Measurements from ENCODE around the gene SMARCD1. TPM values are rescaled to one million over a fixed set of nuclear protein-coding genes. Genes with fewer than 3 reads are reported as not detected.

SMARCD1 gene
- total and polyA plus RNA-seq, 4 donors = 4.6 to 24.4 (median 15.3) TPM

DNA sequence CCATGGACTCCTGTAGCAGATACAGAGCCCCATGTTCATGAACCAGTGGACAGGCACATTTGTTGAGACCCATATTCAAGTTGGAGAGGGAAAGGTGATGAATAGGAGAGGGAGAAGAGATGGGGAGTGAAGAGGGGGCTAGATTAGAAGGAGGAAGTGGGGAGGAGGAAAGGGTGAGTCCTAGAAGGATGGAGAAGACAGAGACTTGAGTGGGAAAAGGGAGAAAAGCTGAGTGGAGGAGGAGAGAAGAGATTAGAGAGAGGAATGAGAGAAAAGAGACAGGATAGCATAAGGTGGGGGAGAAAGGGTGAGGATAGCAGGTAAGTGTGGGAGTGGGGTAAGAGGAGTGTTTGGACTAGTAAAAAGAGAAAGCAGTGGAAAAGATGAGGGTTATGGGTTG, 32.6 kb upstream of the SMARCD1 start:
- H3K27ac ChIP-seq (ENCODE audit: low read depth in 1 of 2, low read length in 2 of 2) = no peak overlapping the region
- no peak overlapping the region for H3K9ac ChIP-seq (ENCODE audit: low read depth in 1 of 2, low read length in 2 of 2)
- TF ChIP-seq NR2F2 (IDR thresholded peaks at IDR 0.05) (no peak), JUND (IDR thresholded peaks at IDR 0.05) (no peak), RXRA (IDR thresholded peaks at IDR 0.05) (no peak), SP1 (IDR thresholded peaks at IDR 0.05) (no peak), GABPA (IDR thresholded peaks at IDR 0.05 in 1 of 2, conservative IDR thresholded peaks at IDR 0.05 in 1 of 2) (no peak), FOXA1 (IDR thresholded peaks at IDR 0.05) (no peak)
- TF ChIP-seq, protein P1, sequence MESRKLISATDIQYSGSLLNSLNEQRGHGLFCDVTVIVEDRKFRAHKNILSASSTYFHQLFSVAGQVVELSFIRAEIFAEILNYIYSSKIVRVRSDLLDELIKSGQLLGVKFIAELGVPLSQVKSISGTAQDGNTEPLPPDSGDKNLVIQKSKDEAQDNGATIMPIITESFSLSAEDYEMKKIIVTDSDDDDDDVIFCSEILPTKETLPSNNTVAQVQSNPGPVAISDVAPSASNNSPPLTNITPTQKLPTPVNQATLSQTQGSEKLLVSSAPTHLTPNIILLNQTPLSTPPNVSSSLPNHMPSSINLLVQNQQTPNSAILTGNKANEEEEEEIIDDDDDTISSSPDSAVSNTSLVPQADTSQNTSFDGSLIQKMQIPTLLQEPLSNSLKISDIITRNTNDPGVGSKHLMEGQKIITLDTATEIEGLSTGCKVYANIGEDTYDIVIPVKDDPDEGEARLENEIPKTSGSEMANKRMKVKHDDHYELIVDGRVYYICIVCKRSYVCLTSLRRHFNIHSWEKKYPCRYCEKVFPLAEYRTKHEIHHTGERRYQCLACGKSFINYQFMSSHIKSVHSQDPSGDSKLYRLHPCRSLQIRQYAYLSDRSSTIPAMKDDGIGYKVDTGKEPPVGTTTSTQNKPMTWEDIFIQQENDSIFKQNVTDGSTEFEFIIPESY (IDR thresholded peaks at IDR 0.05) = no peak
- TF ChIP-seq, protein P2, sequence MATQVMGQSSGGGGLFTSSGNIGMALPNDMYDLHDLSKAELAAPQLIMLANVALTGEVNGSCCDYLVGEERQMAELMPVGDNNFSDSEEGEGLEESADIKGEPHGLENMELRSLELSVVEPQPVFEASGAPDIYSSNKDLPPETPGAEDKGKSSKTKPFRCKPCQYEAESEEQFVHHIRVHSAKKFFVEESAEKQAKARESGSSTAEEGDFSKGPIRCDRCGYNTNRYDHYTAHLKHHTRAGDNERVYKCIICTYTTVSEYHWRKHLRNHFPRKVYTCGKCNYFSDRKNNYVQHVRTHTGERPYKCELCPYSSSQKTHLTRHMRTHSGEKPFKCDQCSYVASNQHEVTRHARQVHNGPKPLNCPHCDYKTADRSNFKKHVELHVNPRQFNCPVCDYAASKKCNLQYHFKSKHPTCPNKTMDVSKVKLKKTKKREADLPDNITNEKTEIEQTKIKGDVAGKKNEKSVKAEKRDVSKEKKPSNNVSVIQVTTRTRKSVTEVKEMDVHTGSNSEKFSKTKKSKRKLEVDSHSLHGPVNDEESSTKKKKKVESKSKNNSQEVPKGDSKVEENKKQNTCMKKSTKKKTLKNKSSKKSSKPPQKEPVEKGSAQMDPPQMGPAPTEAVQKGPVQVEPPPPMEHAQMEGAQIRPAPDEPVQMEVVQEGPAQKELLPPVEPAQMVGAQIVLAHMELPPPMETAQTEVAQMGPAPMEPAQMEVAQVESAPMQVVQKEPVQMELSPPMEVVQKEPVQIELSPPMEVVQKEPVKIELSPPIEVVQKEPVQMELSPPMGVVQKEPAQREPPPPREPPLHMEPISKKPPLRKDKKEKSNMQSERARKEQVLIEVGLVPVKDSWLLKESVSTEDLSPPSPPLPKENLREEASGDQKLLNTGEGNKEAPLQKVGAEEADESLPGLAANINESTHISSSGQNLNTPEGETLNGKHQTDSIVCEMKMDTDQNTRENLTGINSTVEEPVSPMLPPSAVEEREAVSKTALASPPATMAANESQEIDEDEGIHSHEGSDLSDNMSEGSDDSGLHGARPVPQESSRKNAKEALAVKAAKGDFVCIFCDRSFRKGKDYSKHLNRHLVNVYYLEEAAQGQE (IDR thresholded peaks at IDR 0.05) = no peak
- H3K36me3 ChIP-seq (ENCODE audit: control insufficient read depth in 4 of 4, insufficient read depth in 3 of 4, low read depth in 1 of 4, low read length in 3 of 4) = no peaks in the 10 kb centered on the region
- H3K4me1 ChIP-seq (ENCODE audit: control insufficient read depth in 4 of 4, insufficient read depth in 4 of 4, low read length in 3 of 4) = peaks cover 4 to 19% (median 11%) of the 10 kb centered on the region in 4 donors
- no peak for DNase-seq (ENCODE audit: low spot score)
- H3K9me3 ChIP-seq (ENCODE audit: control insufficient read depth in 4 of 4, low read length in 3 of 4) = no peaks in the 10 kb centered on the region
- H3K27me3 ChIP-seq (ENCODE audit: control insufficient read depth in 4 of 4, insufficient read depth in 4 of 4, low read length in 3 of 4) = no peaks in the 10 kb centered on the region
- no peak overlapping the region for H3K4me3 ChIP-seq (ENCODE audit: low read depth in 1 of 3, low read length in 3 of 3)

DNA sequence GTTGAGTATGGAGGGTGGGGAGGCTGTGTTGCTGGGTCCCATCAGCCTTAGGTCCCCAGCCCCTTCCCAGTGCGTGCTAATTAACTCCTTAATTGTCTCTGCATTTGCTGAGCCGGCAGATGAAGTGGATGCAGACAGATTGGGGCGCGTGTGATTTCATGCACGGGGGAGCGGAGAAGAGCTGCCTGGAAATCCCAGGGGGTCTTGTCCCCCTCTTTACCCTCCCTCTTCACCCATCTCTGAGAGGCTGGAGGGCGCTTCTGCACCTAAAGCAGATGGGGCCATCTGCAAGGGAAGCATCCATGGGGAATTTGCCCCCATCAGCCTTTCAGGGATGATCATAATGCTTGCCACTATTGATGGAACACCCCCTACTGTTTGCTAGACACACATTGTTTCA, 32.2 kb upstream of the SMARCD1 start:
- no peaks in the 10 kb centered on the region for H3K27me3 ChIP-seq (ENCODE audit: control insufficient read depth in 4 of 4, insufficient read depth in 4 of 4, low read length in 3 of 4)
- no peak for DNase-seq (ENCODE audit: low spot score)
- H3K27ac ChIP-seq (ENCODE audit: low read depth in 1 of 2, low read length in 2 of 2) = no peak overlapping the region
- no peak for TF ChIP-seq SP1 (IDR thresholded peaks at IDR 0.05)
- TF ChIP-seq FOXA1 (IDR thresholded peaks at IDR 0.05) = no peak
- TF ChIP-seq HNF4G (IDR thresholded peaks at IDR 0.05) = no peak
- no peak for TF ChIP-seq FOXA2 (IDR thresholded peaks at IDR 0.05)
- no peak for TF ChIP-seq HNF4A (conservative IDR thresholded peaks at IDR 0.05)
- TF ChIP-seq, protein P1 (IDR thresholded peaks at IDR 0.05) = no peak
- no peak for TF ChIP-seq GABPA (IDR thresholded peaks at IDR 0.05 in 1 of 2, conservative IDR thresholded peaks at IDR 0.05 in 1 of 2)
- TF ChIP-seq, protein P3, sequence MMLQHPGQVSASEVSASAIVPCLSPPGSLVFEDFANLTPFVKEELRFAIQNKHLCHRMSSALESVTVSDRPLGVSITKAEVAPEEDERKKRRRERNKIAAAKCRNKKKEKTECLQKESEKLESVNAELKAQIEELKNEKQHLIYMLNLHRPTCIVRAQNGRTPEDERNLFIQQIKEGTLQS (IDR thresholded peaks at IDR 0.05) = no peak
- no peak for TF ChIP-seq YY1 (IDR thresholded peaks at IDR 0.05)
- TF ChIP-seq EGR1 (IDR thresholded peaks at IDR 0.05; ENCODE audit: low read depth in 2 of 2) = no peak
- TF ChIP-seq RXRA (IDR thresholded peaks at IDR 0.05) = no peak
- TF ChIP-seq, protein P4, sequence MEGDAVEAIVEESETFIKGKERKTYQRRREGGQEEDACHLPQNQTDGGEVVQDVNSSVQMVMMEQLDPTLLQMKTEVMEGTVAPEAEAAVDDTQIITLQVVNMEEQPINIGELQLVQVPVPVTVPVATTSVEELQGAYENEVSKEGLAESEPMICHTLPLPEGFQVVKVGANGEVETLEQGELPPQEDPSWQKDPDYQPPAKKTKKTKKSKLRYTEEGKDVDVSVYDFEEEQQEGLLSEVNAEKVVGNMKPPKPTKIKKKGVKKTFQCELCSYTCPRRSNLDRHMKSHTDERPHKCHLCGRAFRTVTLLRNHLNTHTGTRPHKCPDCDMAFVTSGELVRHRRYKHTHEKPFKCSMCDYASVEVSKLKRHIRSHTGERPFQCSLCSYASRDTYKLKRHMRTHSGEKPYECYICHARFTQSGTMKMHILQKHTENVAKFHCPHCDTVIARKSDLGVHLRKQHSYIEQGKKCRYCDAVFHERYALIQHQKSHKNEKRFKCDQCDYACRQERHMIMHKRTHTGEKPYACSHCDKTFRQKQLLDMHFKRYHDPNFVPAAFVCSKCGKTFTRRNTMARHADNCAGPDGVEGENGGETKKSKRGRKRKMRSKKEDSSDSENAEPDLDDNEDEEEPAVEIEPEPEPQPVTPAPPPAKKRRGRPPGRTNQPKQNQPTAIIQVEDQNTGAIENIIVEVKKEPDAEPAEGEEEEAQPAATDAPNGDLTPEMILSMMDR (IDR thresholded peaks at IDR 0.05; ENCODE audit: low read depth, low read length, missing input control) = no peak
- no peak overlapping the region for H3K9ac ChIP-seq (ENCODE audit: low read depth in 1 of 2, low read length in 2 of 2)
- WGBS = 92% methylated on average over 7 of the region's 7 CpGs
- no peaks in the 10 kb centered on the region for H3K36me3 ChIP-seq (ENCODE audit: control insufficient read depth in 4 of 4, insufficient read depth in 3 of 4, low read depth in 1 of 4, low read length in 3 of 4)
- no peaks in the 10 kb centered on the region for H3K9me3 ChIP-seq (ENCODE audit: control insufficient read depth in 4 of 4, low read length in 3 of 4)
- no peak overlapping the region for H3K4me3 ChIP-seq (ENCODE audit: low read depth in 1 of 3, low read length in 3 of 3)
- H3K4me1 ChIP-seq (ENCODE audit: control insufficient read depth in 4 of 4, insufficient read depth in 4 of 4, low read length in 3 of 4) = peaks cover 7 to 21% (median 11%) of the 10 kb centered on the region in 4 donors
